Endothelial cell of umbilical vein (primary cell): ENCODE results near the gene MAK.

Experiments
- POLR2A ChIP-seq: IDR thresholded peaks from 2 replicates; pipeline ENCODE4 v1.6.1; 2012; ENCODE audit warnings: low read depth, mild to moderate bottlenecking, control low read depth, low read length
- TF ChIP-seq, protein P1 (sequence below), 2 donors: IDR thresholded peaks; 1 replicate in 1 of 2; 2 replicates in 1 of 2; pipeline ENCODE4 v1.5.1; 2011; ENCODE audit warnings: low read length in 2 of 2, mild to moderate bottlenecking in 2 of 2, moderate library complexity in 2 of 2, control low read depth in 1 of 2, inconsistent platforms in 1 of 2, low read depth in 1 of 2; ENCODE audit not compliant: insufficient read depth in 1 of 2; ENCODE audit errors: extremely low read depth in 1 of 2

DNA sequence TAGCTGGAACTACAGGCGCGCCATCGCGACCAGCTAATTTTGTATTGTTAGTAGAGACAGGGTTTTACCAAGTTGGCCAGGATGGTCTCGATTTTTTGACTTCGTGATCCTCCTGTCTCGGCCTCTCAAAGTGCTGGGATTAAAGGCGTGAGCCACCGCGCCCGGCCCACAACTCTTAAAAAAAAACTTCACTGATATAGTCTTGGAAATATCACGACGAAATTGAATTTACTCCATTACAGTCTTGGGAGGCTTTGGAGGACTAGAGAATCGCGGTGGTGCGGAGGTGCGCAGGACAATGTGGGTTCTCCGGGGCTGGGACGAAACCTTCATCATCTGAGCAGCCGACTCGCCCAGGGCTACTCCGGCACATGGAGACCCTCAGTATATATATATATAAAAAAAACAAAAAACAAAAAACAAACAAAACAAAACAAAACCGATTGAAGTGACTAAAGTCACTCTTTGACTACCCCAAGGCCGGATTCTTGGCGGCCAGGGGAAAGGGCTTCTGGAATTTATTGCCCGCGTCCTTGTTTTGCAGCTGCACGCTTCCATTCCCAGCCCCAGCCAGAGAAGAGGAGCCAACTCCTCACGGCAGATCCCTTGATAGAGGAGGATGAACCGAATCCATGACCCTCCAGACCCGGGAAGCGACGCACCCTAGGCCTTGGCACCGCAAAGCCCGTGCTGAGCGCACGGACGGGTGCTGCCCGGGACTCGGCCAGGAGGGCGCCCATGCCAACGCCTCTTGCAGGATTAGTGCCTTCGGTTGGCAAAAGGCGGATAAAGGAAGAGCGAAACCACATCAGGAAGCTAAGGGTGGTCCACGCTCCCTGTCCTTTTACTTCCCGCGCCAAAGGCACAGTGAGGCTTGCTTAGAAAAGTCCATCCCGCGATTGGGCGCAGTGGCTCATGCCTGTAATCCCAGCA is 45.2 kb upstream of the MAK start:
- no peak for TF ChIP-seq POLR2A
- TF ChIP-seq, protein P1, sequence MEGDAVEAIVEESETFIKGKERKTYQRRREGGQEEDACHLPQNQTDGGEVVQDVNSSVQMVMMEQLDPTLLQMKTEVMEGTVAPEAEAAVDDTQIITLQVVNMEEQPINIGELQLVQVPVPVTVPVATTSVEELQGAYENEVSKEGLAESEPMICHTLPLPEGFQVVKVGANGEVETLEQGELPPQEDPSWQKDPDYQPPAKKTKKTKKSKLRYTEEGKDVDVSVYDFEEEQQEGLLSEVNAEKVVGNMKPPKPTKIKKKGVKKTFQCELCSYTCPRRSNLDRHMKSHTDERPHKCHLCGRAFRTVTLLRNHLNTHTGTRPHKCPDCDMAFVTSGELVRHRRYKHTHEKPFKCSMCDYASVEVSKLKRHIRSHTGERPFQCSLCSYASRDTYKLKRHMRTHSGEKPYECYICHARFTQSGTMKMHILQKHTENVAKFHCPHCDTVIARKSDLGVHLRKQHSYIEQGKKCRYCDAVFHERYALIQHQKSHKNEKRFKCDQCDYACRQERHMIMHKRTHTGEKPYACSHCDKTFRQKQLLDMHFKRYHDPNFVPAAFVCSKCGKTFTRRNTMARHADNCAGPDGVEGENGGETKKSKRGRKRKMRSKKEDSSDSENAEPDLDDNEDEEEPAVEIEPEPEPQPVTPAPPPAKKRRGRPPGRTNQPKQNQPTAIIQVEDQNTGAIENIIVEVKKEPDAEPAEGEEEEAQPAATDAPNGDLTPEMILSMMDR (IDR thresholded peaks at IDR 0.05; ENCODE audit: extremely low read depth in 1 of 2, insufficient read depth in 1 of 2, low read depth in 1 of 2, low read length in 2 of 2) = no peak
